Measurements from ENCODE around the gene NAV2.

DNA sequence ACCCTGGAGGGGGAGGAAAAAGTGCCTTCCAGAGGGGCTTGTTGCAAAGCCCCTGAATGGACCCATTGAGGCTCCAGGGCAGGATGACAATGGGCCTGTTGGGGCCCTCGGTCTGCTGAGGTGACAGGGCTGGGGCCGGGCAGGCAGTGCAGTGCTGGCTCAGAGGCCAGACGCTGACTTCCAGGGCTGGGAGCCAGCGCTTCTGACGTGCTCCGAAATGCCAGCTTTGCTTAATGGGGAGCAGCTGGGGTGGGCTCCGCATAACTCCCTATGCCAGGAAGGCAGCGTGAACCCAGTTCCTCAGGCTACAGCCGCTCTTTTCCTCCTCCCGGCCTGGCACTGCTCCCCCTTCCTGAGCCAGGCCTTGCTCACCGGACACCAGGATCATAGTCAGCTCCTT, 17.7 kb downstream of the NAV2 start:
- TF ChIP-seq, protein P1, sequence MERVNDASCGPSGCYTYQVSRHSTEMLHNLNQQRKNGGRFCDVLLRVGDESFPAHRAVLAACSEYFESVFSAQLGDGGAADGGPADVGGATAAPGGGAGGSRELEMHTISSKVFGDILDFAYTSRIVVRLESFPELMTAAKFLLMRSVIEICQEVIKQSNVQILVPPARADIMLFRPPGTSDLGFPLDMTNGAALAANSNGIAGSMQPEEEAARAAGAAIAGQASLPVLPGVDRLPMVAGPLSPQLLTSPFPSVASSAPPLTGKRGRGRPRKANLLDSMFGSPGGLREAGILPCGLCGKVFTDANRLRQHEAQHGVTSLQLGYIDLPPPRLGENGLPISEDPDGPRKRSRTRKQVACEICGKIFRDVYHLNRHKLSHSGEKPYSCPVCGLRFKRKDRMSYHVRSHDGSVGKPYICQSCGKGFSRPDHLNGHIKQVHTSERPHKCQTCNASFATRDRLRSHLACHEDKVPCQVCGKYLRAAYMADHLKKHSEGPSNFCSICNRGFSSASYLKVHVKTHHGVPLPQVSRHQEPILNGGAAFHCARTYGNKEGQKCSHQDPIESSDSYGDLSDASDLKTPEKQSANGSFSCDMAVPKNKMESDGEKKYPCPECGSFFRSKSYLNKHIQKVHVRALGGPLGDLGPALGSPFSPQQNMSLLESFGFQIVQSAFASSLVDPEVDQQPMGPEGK (CRISPR knock-in tag; IDR thresholded peaks at IDR 0.05; ENCODE audit: borderline replicate concordance): no peak
- no peak for TF ChIP-seq RARB (CRISPR knock-in tag; IDR thresholded peaks at IDR 0.05)
- TF ChIP-seq TCF4 (CRISPR knock-in tag; IDR thresholded peaks at IDR 0.05; ENCODE audit: borderline replicate concordance): peak; percentile 54; the same call in 1 of the 2 replicates
- no peak for TF ChIP-seq ZNF8 (CRISPR knock-in tag; IDR thresholded peaks at IDR 0.05)
- TF ChIP-seq SNAI2 (CRISPR knock-in tag; IDR thresholded peaks at IDR 0.05): 0 out of 2 replicates have a peak, but pooled peaks have one; percentile 53
- TF ChIP-seq ZFP30 (CRISPR knock-in tag; IDR thresholded peaks at IDR 0.05): no peak
- TF ChIP-seq, protein P2, sequence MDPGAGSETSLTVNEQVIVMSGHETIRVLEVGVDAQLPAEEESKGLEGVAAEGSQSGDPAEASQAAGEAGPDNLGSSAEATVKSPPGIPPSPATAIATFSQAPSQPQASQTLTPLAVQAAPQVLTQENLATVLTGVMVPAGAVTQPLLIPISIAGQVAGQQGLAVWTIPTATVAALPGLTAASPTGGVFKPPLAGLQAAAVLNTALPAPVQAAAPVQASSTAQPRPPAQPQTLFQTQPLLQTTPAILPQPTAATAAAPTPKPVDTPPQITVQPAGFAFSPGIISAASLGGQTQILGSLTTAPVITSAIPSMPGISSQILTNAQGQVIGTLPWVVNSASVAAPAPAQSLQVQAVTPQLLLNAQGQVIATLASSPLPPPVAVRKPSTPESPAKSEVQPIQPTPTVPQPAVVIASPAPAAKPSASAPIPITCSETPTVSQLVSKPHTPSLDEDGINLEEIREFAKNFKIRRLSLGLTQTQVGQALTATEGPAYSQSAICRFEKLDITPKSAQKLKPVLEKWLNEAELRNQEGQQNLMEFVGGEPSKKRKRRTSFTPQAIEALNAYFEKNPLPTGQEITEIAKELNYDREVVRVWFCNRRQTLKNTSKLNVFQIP (CRISPR knock-in tag; IDR thresholded peaks at IDR 0.05; ENCODE audit: borderline replicate concordance, low read depth): no peak
- TF ChIP-seq CSDC2 (CRISPR knock-in tag; IDR thresholded peaks at IDR 0.05): no peak
- TF ChIP-seq, protein P3, sequence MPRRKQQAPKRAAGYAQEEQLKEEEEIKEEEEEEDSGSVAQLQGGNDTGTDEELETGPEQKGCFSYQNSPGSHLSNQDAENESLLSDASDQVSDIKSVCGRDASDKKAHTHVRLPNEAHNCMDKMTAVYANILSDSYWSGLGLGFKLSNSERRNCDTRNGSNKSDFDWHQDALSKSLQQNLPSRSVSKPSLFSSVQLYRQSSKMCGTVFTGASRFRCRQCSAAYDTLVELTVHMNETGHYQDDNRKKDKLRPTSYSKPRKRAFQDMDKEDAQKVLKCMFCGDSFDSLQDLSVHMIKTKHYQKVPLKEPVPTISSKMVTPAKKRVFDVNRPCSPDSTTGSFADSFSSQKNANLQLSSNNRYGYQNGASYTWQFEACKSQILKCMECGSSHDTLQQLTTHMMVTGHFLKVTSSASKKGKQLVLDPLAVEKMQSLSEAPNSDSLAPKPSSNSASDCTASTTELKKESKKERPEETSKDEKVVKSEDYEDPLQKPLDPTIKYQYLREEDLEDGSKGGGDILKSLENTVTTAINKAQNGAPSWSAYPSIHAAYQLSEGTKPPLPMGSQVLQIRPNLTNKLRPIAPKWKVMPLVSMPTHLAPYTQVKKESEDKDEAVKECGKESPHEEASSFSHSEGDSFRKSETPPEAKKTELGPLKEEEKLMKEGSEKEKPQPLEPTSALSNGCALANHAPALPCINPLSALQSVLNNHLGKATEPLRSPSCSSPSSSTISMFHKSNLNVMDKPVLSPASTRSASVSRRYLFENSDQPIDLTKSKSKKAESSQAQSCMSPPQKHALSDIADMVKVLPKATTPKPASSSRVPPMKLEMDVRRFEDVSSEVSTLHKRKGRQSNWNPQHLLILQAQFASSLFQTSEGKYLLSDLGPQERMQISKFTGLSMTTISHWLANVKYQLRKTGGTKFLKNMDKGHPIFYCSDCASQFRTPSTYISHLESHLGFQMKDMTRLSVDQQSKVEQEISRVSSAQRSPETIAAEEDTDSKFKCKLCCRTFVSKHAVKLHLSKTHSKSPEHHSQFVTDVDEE (CRISPR knock-in tag; IDR thresholded peaks at IDR 0.05): peak; percentile 91; the same call in 1 of the 2 replicates
- no peak for TF ChIP-seq ESRRG (CRISPR knock-in tag; IDR thresholded peaks at IDR 0.05)
- no peak for TF ChIP-seq ARNTL (CRISPR knock-in tag; IDR thresholded peaks at IDR 0.05; ENCODE audit: borderline replicate concordance, low read depth)
- TF ChIP-seq, protein P4, sequence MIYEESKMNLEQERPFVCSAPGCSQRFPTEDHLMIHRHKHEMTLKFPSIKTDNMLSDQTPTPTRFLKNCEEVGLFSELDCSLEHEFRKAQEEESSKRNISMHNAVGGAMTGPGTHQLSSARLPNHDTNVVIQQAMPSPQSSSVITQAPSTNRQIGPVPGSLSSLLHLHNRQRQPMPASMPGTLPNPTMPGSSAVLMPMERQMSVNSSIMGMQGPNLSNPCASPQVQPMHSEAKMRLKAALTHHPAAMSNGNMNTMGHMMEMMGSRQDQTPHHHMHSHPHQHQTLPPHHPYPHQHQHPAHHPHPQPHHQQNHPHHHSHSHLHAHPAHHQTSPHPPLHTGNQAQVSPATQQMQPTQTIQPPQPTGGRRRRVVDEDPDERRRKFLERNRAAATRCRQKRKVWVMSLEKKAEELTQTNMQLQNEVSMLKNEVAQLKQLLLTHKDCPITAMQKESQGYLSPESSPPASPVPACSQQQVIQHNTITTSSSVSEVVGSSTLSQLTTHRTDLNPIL (CRISPR knock-in tag; IDR thresholded peaks at IDR 0.05; ENCODE audit: low read depth): no peak

All from SK-N-SH treated with all-trans-retinoic acid at 6 μM for 48 hours (cell line).